NCI-H2029 treated with DMSO at 0.1 percent for 48 hours (cell line): ENCODE measurements around the gene TIMP2.
A peak's percentile ranks its signal among the peaks of the same experiment; 100 is the strongest.
"Not testable (repeated sequence)": the region's sequence is repeated elsewhere in the genome, so short reads cannot be mapped to it uniquely, and the experiment has no call there.

Experiments
- DNase-seq: peaks from one replicate; lab custom pipeline; 2025; lab: John Stamatoyannopoulos, UW

TIMP2 gene

GRCh38 chr17:78956254-78956653 lies 31.1 kb upstream of the TIMP2 start:
- no peak for DNase-seq

GRCh38 chr17:78954684-78955083 lies 29.5 kb upstream of the TIMP2 start:
- no peak for DNase-seq

- DNase-seq = no peak
Measured at GRCh38 chr17:78953356-78954350, 28.5 kb upstream of the TIMP2 start.

GRCh38 chr17:78952706-78953105 lies 27.5 kb upstream of the TIMP2 start:
- DNase-seq = no peak

- DNase-seq = no peak
Measured at GRCh38 chr17:78951967-78952551, 26.9 kb upstream of the TIMP2 start.

- DNase-seq = no peak
Measured at GRCh38 chr17:78950870-78951269, 25.7 kb upstream of the TIMP2 start.

GRCh38 chr17:78947235-78948149 lies 22.3 kb upstream of the TIMP2 start:
- no peak for DNase-seq

- no peak for DNase-seq
Measured at GRCh38 chr17:78946631-78947030, 21.4 kb upstream of the TIMP2 start.

- no peak for DNase-seq
Measured at GRCh38 chr17:78946131-78946530, 20.9 kb upstream of the TIMP2 start.

- DNase-seq = not testable (repeated sequence)
Measured at GRCh38 chr17:78945455-78945854, 20.3 kb upstream of the TIMP2 start.

- DNase-seq = no peak
Measured at GRCh38 chr17:78944956-78945355, 19.8 kb upstream of the TIMP2 start.

GRCh38 chr17:78944026-78944425 lies 18.8 kb upstream of the TIMP2 start:
- no peak for DNase-seq

- no peak for DNase-seq
Measured at GRCh38 chr17:78940708-78941107, 15.5 kb upstream of the TIMP2 start.

- no peak for DNase-seq
Measured at GRCh38 chr17:78940258-78940657, 15.1 kb upstream of the TIMP2 start.

GRCh38 chr17:78939615-78940014 lies 14.4 kb upstream of the TIMP2 start:
- no peak for DNase-seq

GRCh38 chr17:78937561-78937960 lies 12.4 kb upstream of the TIMP2 start:
- DNase-seq = no peak

GRCh38 chr17:78935419-78936323 lies 10.5 kb upstream of the TIMP2 start:
- DNase-seq = no peak

GRCh38 chr17:78934681-78935418 lies 9.7 kb upstream of the TIMP2 start:
- no peak for DNase-seq

- DNase-seq = peak; percentile 54
Measured at GRCh38 chr17:78933959-78934568, 8.9 kb upstream of the TIMP2 start.
